Neural crest cell (in vitro differentiated cells): ENCODE data around the gene HGFAC. TPM values are rescaled to one million over a fixed set of nuclear protein-coding genes. Genes with fewer than 3 reads are reported as not detected.

Experiments
- DNase-seq: peaks from one replicate; pipeline ENCODE4 v3.0.0; 2021; ENCODE audit warnings: low read depth, mixed read lengths, low spot score
- H3K27ac Mint-ChIP-seq: one replicate; pipeline ENCODE4 v1.8.0; 2021; ENCODE audit warnings: mild to moderate bottlenecking, mixed read lengths; ENCODE audit not compliant: unreplicated experiment
- H3K27me3 Mint-ChIP-seq: 2 replicates; pipeline ENCODE4 v1.8.0; 2021; ENCODE audit warnings: low read depth, mild to moderate bottlenecking, mixed read lengths
- H3K36me3 Mint-ChIP-seq: 2 replicates; pipeline ENCODE4 v1.8.0; 2021; ENCODE audit warnings: low read depth, mild to moderate bottlenecking, mixed read lengths
- H3K4me1 Mint-ChIP-seq: 2 replicates; pipeline ENCODE4 v1.8.0; 2021; ENCODE audit warnings: mixed read lengths
- H3K4me3 Mint-ChIP-seq: one replicate; pipeline ENCODE4 v1.8.0; 2021; ENCODE audit warnings: mild to moderate bottlenecking, mixed read lengths
- H3K9me3 Mint-ChIP-seq: 2 replicates; pipeline ENCODE4 v1.8.0; 2021; ENCODE audit warnings: mixed read lengths
- CTCF ChIP-seq: fragments of 200-600 bp; sonication (generic); conservative IDR thresholded peaks from 2 replicates; pipeline ENCODE4 v1.5.0; 2021; ENCODE audit warnings: antibody characterized with exemption, mild to moderate bottlenecking
- total RNA-seq: library from RNA; stranded (reverse); gene quantifications from 2 replicates; pipeline ENCODE4 v1.2.1, GENCODE V29; 2021

HGFAC gene
- total RNA-seq, 1 donor from 2014 or later, result 1.6 TPM

GRCh38 chr4:3471098-3471760 is 29.5 kb downstream of the HGFAC start:
- Mint-ChIP-seq H3K4me3 (no peak overlapping the region), H3K27ac (peak overlapping the region; percentile 62), H3K27me3 (no peaks in the 10 kb centered on the region), H3K36me3 (no peaks in the 10 kb centered on the region), H3K9me3 (no peaks in the 10 kb centered on the region), H3K4me1 (peaks cover 10% of the 10 kb centered on the region)
- no peak for DNase-seq
- TF ChIP-seq CTCF, result no peak

GRCh38 chr4:3471886-3472285 is 30.1 kb downstream of the HGFAC start:
- Mint-ChIP-seq H3K9me3 (no peaks in the 10 kb centered on the region), H3K4me3 (no peak overlapping the region), H3K27ac (no peak overlapping the region), H3K27me3 (no peaks in the 10 kb centered on the region), H3K4me1 (peaks cover 10% of the 10 kb centered on the region), H3K36me3 (no peaks in the 10 kb centered on the region)
- no peak for TF ChIP-seq CTCF
- DNase-seq, result no peak

DNA sequence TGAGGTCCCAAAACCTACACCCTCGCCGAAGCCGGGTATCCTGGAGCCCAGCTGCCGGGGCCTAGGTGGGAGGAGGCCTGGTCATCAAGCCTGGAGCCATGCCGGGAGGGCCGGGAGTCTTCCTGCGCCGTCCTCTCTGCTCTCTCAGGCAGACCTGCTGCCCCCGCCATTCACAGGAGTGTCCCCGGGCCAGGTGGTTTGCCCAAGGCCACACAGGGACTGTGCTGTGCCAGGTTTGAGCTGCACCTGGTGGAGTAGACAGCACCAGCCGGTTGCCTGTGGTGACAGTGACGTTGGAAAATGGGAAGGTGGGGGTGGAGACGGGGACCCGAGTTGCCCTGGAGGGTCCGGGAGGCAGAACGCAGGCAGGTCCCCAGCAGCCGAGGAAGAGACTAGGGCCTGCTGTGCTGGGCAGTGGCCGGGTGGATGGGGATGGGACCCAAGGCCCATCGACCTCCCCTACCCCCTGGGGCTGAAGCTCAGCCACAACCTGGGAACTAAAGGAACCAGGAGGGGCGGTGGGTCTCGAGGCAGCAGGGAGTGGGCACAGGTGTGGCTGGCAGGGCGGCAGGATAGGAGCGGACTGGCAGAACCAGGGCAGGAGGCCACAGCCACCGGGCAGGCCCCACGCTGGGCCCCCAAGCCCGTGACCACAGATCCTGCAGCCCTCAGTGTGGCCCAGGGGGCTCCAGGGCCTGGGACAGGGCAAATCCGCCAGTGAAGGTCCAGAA is 30.8 kb downstream of the HGFAC start:
- Mint-ChIP-seq H3K27ac (no peak overlapping the region), H3K9me3 (no peaks in the 10 kb centered on the region), H3K4me1 (peaks cover 10% of the 10 kb centered on the region), H3K27me3 (no peaks in the 10 kb centered on the region), H3K36me3 (no peaks in the 10 kb centered on the region), H3K4me3 (no peak overlapping the region)
- no peak for TF ChIP-seq CTCF
- DNase-seq, result no peak

- Mint-ChIP-seq H3K4me1 (peaks cover 10% of the 10 kb centered on the region), H3K4me3 (no peak overlapping the region), H3K27ac (peak overlapping the region; percentile 43), H3K27me3 (no peaks in the 10 kb centered on the region), H3K36me3 (no peaks in the 10 kb centered on the region), H3K9me3 (no peaks in the 10 kb centered on the region)
- TF ChIP-seq CTCF, result no peak
- DNase-seq, result no peak
Measured at GRCh38 chr4:3473181-3473950, 31.6 kb downstream of the HGFAC start.

DNA sequence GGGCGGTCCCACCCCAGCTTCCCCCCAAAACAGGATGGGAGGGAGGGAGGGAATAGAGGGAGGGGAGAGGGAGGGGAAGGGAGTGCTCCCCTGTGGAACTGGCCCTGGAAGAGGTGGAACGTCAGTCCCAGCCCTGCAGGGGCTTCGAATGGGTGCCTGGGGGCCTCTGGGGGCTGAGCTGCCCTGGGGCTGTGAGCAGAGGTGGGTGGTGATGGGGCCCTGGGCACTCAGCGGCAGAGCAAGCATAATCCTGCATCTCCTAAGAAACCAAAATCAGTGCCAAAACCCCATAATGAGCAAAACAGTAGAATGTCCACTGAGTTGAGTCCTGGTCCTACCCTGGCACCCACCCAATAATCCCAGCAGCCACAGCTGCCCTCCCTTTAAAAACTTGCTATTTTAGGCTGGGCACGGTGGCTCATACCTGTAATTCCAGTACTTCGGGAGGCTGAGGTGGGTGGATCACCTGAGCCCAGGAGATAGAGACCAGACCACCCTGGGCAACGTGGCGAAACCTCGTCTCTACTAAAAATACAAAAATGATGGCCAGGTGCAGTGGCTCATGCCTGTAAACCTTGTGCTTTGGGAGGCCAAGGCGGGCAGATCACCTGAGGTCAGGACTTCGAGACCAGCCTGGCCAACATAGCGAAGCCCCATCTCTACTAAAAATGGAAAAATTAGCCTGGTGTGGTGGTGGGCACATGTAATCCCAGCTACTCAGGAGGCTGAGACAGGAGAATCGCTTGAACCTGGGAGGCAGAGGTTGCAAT is 32.4 kb downstream of the HGFAC start:
- Mint-ChIP-seq H3K4me3 (no peak overlapping the region), H3K9me3 (no peaks in the 10 kb centered on the region), H3K27me3 (no peaks in the 10 kb centered on the region), H3K36me3 (no peaks in the 10 kb centered on the region), H3K27ac (no peak overlapping the region), H3K4me1 (peaks cover 10% of the 10 kb centered on the region)
- DNase-seq, result no peak
- no peak for TF ChIP-seq CTCF
